Kidney epithelial cell (primary cell): Measurements from ENCODE around the gene GPC6. TPM values are rescaled to one million over a fixed set of nuclear protein-coding genes. Genes with fewer than 3 reads are reported as not detected.

Experiments used
- DNase-seq: peaks from one replicate; pipeline ENCODE4 v3.0.0-alpha.2; 2010; ENCODE audit warnings: low read depth
- H3K27me3 ChIP-seq: 2 replicates; pipeline ENCODE4 v1.6.0; 2011; ENCODE audit warnings: low read length; ENCODE audit not compliant: control insufficient read depth, insufficient read depth
- H3K36me3 ChIP-seq: 2 replicates; pipeline ENCODE4 v1.5.1; 2011; ENCODE audit warnings: low read length; ENCODE audit not compliant: control insufficient read depth, insufficient read depth
- H3K4me3 ChIP-seq: 2 replicates; pipeline ENCODE4 v1.5.1; 2011; ENCODE audit warnings: low read depth, mild to moderate bottlenecking, control low read depth, low read length
- CTCF ChIP-seq: IDR thresholded peaks from 2 replicates; pipeline ENCODE4 v1.5.1; 2011; ENCODE audit warnings: mild to moderate bottlenecking, moderate library complexity, low read length, control low read depth, inconsistent platforms; ENCODE audit not compliant: insufficient read depth, poor library complexity, severe bottlenecking
- total RNA-seq: library from RNA; depleted of rRNA; stranded (reverse); fragments of >200 nt; gene quantifications from 2 replicates; pipeline ENCODE4 v1.2.3, GENCODE V29; 2015

GPC6 gene
- total RNA-seq, 1 donor from 2014 or later = 62.7 TPM

- no peak overlapping the region for H3K4me3 ChIP-seq
- no peaks in the 10 kb centered on the region for H3K36me3 ChIP-seq
- no peak for TF ChIP-seq CTCF
- no peaks in the 10 kb centered on the region for H3K27me3 ChIP-seq
- no peak for DNase-seq
Measured at GRCh38 chr13:93304868-93305613, 78.4 kb downstream of the GPC6 start.

- Histone ChIP-seq H3K27me3 (no peaks in the 10 kb centered on the region), H3K36me3 (no peaks in the 10 kb centered on the region), H3K4me3 (no peak overlapping the region)
- TF ChIP-seq CTCF = no peak
- no peak for DNase-seq
Measured at GRCh38 chr13:93305886-93306285, 79.3 kb downstream of the GPC6 start.

GRCh38 chr13:93307136-93307535 lies 80.5 kb downstream of the GPC6 start:
- no peak for TF ChIP-seq CTCF
- Histone ChIP-seq H3K4me3 (no peak overlapping the region), H3K36me3 (no peaks in the 10 kb centered on the region), H3K27me3 (no peaks in the 10 kb centered on the region)
- no peak for DNase-seq

GRCh38 chr13:93307651-93308050 lies 81.0 kb downstream of the GPC6 start:
- no peak for TF ChIP-seq CTCF
- no peaks in the 10 kb centered on the region for H3K36me3 ChIP-seq
- no peak overlapping the region for H3K4me3 ChIP-seq
- H3K27me3 ChIP-seq = no peaks in the 10 kb centered on the region
- no peak for DNase-seq

GRCh38 chr13:93309886-93310523 lies 83.4 kb downstream of the GPC6 start:
- no peaks in the 10 kb centered on the region for H3K27me3 ChIP-seq
- no peak overlapping the region for H3K4me3 ChIP-seq
- no peaks in the 10 kb centered on the region for H3K36me3 ChIP-seq
- no peak for TF ChIP-seq CTCF
- DNase-seq = peak; percentile 75
